CD4-positive, alpha-beta T cell treated with Interleukin-15 for 1 hour (primary cell): ENCODE measurements around the gene MRAP2.
"Not testable (repeated sequence)": the region's sequence is repeated elsewhere in the genome, so short reads cannot be mapped to it uniquely, and the experiment has no call there.

ENCODE experiments used
- DNase-seq: peaks from one replicate; pipeline ENCODE4 v3.0.0-alpha.2; 2020

Gene MRAP2

GRCh38 chr6:84032000-84032399 is 1.6 kb upstream of the MRAP2 start:
- DNase-seq: not testable (repeated sequence)

- DNase-seq: no peak
Observed at GRCh38 chr6:84035484-84035883, 1.9 kb downstream of the MRAP2 start.

- no peak for DNase-seq
Observed at GRCh38 chr6:84037425-84038089, 4.0 kb downstream of the MRAP2 start.

- no peak for DNase-seq
Observed at GRCh38 chr6:84042603-84043002, 9.0 kb downstream of the MRAP2 start.

GRCh38 chr6:84043555-84043954 is 10.0 kb downstream of the MRAP2 start:
- DNase-seq: no peak

- DNase-seq: no peak
Observed at GRCh38 chr6:84046755-84047154, 13.2 kb downstream of the MRAP2 start.

GRCh38 chr6:84048588-84048987 is 15.0 kb downstream of the MRAP2 start:
- no peak for DNase-seq

- no peak for DNase-seq
Observed at GRCh38 chr6:84050408-84050807, 16.8 kb downstream of the MRAP2 start.

- no peak for DNase-seq
Observed at GRCh38 chr6:84052204-84052882, 18.8 kb downstream of the MRAP2 start.

GRCh38 chr6:84052883-84053241 is 19.3 kb downstream of the MRAP2 start:
- no peak for DNase-seq

GRCh38 chr6:84055647-84056046 is 22.1 kb downstream of the MRAP2 start:
- DNase-seq: no peak

GRCh38 chr6:84057908-84058307 is 24.3 kb downstream of the MRAP2 start:
- DNase-seq: no peak

GRCh38 chr6:84059082-84059481 is 25.5 kb downstream of the MRAP2 start:
- no peak for DNase-seq

GRCh38 chr6:84061174-84061573 is 27.6 kb downstream of the MRAP2 start:
- DNase-seq: no peak

- DNase-seq: no peak
Observed at GRCh38 chr6:84061613-84062398, 28.2 kb downstream of the MRAP2 start.

- DNase-seq: no peak
Observed at GRCh38 chr6:84062519-84063154, 29.1 kb downstream of the MRAP2 start.

- no peak for DNase-seq
Observed at GRCh38 chr6:84065693-84066290, 32.2 kb downstream of the MRAP2 start.

- DNase-seq: no peak
Observed at GRCh38 chr6:84066536-84066935, 33.0 kb downstream of the MRAP2 start.

GRCh38 chr6:84068873-84069272 is 35.3 kb downstream of the MRAP2 start:
- not testable (repeated sequence) for DNase-seq

GRCh38 chr6:84072442-84072997 is 38.9 kb downstream of the MRAP2 start:
- DNase-seq: no peak

- no peak for DNase-seq
Observed at GRCh38 chr6:84074988-84075781, 41.6 kb downstream of the MRAP2 start.

GRCh38 chr6:84077645-84078044 is 44.1 kb downstream of the MRAP2 start:
- no peak for DNase-seq
